Spleen (tissue), 7 donors: Measurements from ENCODE around the gene PSME1.

ENCODE experiments used
- CTCF ChIP-seq, 11 experiments: fragments of 200-600 bp in 7 of 11; fragments of 450-650 bp in 4 of 11; sonication (generic) in 4 of 11; IDR thresholded peaks in 8 of 11; conservative IDR thresholded peaks in 3 of 11; 1 replicate in 7 of 11; 2 replicates in 4 of 11; pipeline versions ENCODE4 v1.4.0 to v1.8.0; 2016 to 2021; ENCODE audit warnings: antibody characterized with exemption in 11 of 11, inconsistent platforms in 4 of 11, mild to moderate bottlenecking in 1 of 11
- POLR2A ChIP-seq, 3 donors: fragments of 450-650 bp; IDR thresholded peaks; one replicate each; pipeline ENCODE4 v1.5.1; 2017; ENCODE audit warnings: antibody characterized with exemption in 3 of 3, mild to moderate bottlenecking in 1 of 3
- POLR2AphosphoS5 ChIP-seq, 3 donors: sonication (generic); formaldehyde crosslinking; IDR thresholded peaks; one replicate each; pipeline ENCODE4 v1.5.1; 2017; ENCODE audit warnings: antibody characterized with exemption in 3 of 3
- donor health status: DM: no; HTN: no; CAD: no; lungs with moderate emphysema.
- donor health status: DM: no; HTN: no; CAD: no.
- donor health status: DM: no; HTN: no; CAD: no.

- no peak for TF ChIP-seq CTCF (IDR thresholded peaks at IDR 0.05 in 8 of 11, conservative IDR thresholded peaks at IDR 0.05 in 3 of 11)
- no peak for TF ChIP-seq POLR2A (IDR thresholded peaks at IDR 0.05)
- TF ChIP-seq POLR2AphosphoS5 (IDR thresholded peaks at IDR 0.05): no peak
Observed at GRCh38 chr14:24088095-24088494, 47.9 kb upstream of the PSME1 start.
